H9 (cell line): Measurements from ENCODE around the gene DAZAP1. TPM values are rescaled to one million over a fixed set of nuclear protein-coding genes. Genes with fewer than 3 reads are reported as not detected.

Source experiments
- DNase-seq: peaks from one replicate; pipeline ENCODE4 v3.0.0-alpha.2; 2017
- H2AFZ ChIP-seq: one replicate; pipeline ENCODE4 v1.6.1; 2013; ENCODE audit warnings: mild to moderate bottlenecking, low read length, control low read depth, moderate library complexity
- H2AK5ac ChIP-seq: 2 replicates; pipeline ENCODE4 v1.6.1; 2013; ENCODE audit warnings: low read length, control low read depth, mixed read lengths; ENCODE audit not compliant: insufficient read length
- H2BK120ac ChIP-seq: one replicate; pipeline ENCODE4 v1.6.1; 2013; ENCODE audit warnings: low read depth, mild to moderate bottlenecking, low read length, control low read depth, inconsistent platforms; ENCODE audit not compliant: poor library complexity, severe bottlenecking
- H2BK12ac ChIP-seq: 2 replicates; pipeline ENCODE4 v1.6.1; 2013; ENCODE audit warnings: low read length, control low read depth, mixed read lengths, low read depth; ENCODE audit not compliant: insufficient read length
- H2BK15ac ChIP-seq: 2 replicates; pipeline ENCODE4 v1.6.1; 2013; ENCODE audit warnings: low read depth, low read length, control low read depth
- H2BK20ac ChIP-seq: one replicate; pipeline ENCODE4 v1.6.1; 2013; ENCODE audit warnings: low read depth, mild to moderate bottlenecking, low read length, control low read depth, inconsistent platforms; ENCODE audit not compliant: poor library complexity, severe bottlenecking
- H2BK5ac ChIP-seq: 2 replicates; pipeline ENCODE4 v1.6.1; 2013; ENCODE audit warnings: low read length, control low read depth, mixed read lengths; ENCODE audit not compliant: insufficient read length
- H3K14ac ChIP-seq: 2 replicates; pipeline ENCODE4 v1.6.1; 2013; ENCODE audit warnings: low read length, control low read depth; ENCODE audit not compliant: insufficient read depth
- H3K18ac ChIP-seq: 2 replicates; pipeline ENCODE4 v1.6.1; 2013; ENCODE audit warnings: low read depth, mild to moderate bottlenecking, mixed read lengths, low read length, control low read depth; ENCODE audit not compliant: insufficient read length
- H3K23ac ChIP-seq: 2 replicates; pipeline ENCODE4 v1.6.1; 2013; ENCODE audit warnings: low read length, control low read depth, mixed read lengths, low read depth; ENCODE audit not compliant: insufficient read length
- H3K23me2 ChIP-seq: 2 replicates; pipeline ENCODE4 v1.6.1; 2013; ENCODE audit warnings: low read depth, mild to moderate bottlenecking, mixed read lengths, low read length, control low read depth; ENCODE audit not compliant: insufficient read length, poor library complexity, severe bottlenecking
- H3K27ac ChIP-seq: 2 replicates; pipeline ENCODE4 v1.5.1; 2013; ENCODE audit warnings: low read length, control low read depth, mixed read lengths, low read depth; ENCODE audit not compliant: insufficient read length
- H3K27me3 ChIP-seq: 2 replicates; pipeline ENCODE4 v1.6.1; 2013; ENCODE audit warnings: low read length, control low read depth, inconsistent platforms; ENCODE audit not compliant: insufficient read depth
- H3K4ac ChIP-seq: 2 replicates; pipeline ENCODE4 v1.6.1; 2013; ENCODE audit warnings: low read depth, mild to moderate bottlenecking, control low read depth, inconsistent platforms, low read length, moderate library complexity
- H3K4me1 ChIP-seq: 2 replicates; pipeline ENCODE4 v1.6.1; 2013; ENCODE audit warnings: low read length, control low read depth, inconsistent platforms; ENCODE audit not compliant: insufficient read depth
- H3K4me2 ChIP-seq: 2 replicates; pipeline ENCODE4 v1.6.1; 2013; ENCODE audit warnings: low read length, control low read depth, mixed read lengths; ENCODE audit not compliant: insufficient read length, insufficient read depth
- H3K56ac ChIP-seq: 2 replicates; pipeline ENCODE4 v1.6.1; 2013; ENCODE audit warnings: low read depth, mild to moderate bottlenecking, mixed read lengths, low read length, control low read depth; ENCODE audit not compliant: insufficient read length
- H3K79me1 ChIP-seq: 2 replicates; pipeline ENCODE4 v1.6.1; 2013; ENCODE audit warnings: low read depth, mild to moderate bottlenecking, moderate library complexity, low read length, control low read depth, inconsistent platforms; ENCODE audit not compliant: insufficient read depth, poor library complexity, severe bottlenecking
- H3K79me2 ChIP-seq: 2 replicates; pipeline ENCODE4 v1.6.1; 2013; ENCODE audit warnings: low read length, control low read depth, inconsistent platforms; ENCODE audit not compliant: insufficient read depth
- H3K9ac ChIP-seq: 2 replicates; pipeline ENCODE4 v1.6.1; 2013; ENCODE audit warnings: low read length, control low read depth, mixed read lengths; ENCODE audit not compliant: insufficient read length; ENCODE audit errors: extremely low read depth
- H3K9me3 ChIP-seq: one replicate; pipeline ENCODE4 v1.6.1; 2013; ENCODE audit warnings: low read depth, low read length, inconsistent platforms; ENCODE audit not compliant: control insufficient read depth
- H3T11ph ChIP-seq: one replicate; pipeline ENCODE4 v1.6.1; 2013; ENCODE audit warnings: mild to moderate bottlenecking, low read length, control low read depth, inconsistent platforms
- H4K20me1 ChIP-seq: one replicate; pipeline ENCODE4 v1.6.1; 2013; ENCODE audit not compliant: control insufficient read depth, insufficient read length, insufficient read depth
- H4K5ac ChIP-seq: 2 replicates; pipeline ENCODE4 v1.6.1; 2013; ENCODE audit warnings: low read depth, mild to moderate bottlenecking, mixed read lengths, low read length, control low read depth; ENCODE audit not compliant: insufficient read length
- H4K8ac ChIP-seq: replicated peaks from 2 replicates; pipeline ENCODE4 v1.6.1; 2013; ENCODE audit warnings: low read length, control low read depth, mixed read lengths, low read depth; ENCODE audit not compliant: insufficient read length
- H4K91ac ChIP-seq: 2 replicates; pipeline ENCODE4 v1.6.1; 2013; ENCODE audit warnings: low read depth, mild to moderate bottlenecking, moderate library complexity, mixed read lengths, low read length, control low read depth; ENCODE audit not compliant: insufficient read length
- H3K27ac Mint-ChIP-seq, 3 experiments: 2 replicates in 2 of 3; 3 replicates in 1 of 3; pipeline ENCODE4 v1.8.0; 2020 to 2021; ENCODE audit warnings: mixed read lengths in 3 of 3, mild to moderate bottlenecking in 1 of 3, moderate library complexity in 1 of 3
- H3K27me3 Mint-ChIP-seq: 2 replicates; pipeline ENCODE4 v1.8.0; 2021; ENCODE audit warnings: low read depth, mild to moderate bottlenecking, moderate library complexity, mixed read lengths
- H3K36me3 Mint-ChIP-seq, 3 experiments: 2 replicates in 2 of 3; 3 replicates in 1 of 3; pipeline ENCODE4 v1.8.0; 2020 to 2021; ENCODE audit warnings: low read depth in 3 of 3, mixed read lengths in 3 of 3; ENCODE audit not compliant: insufficient read depth in 1 of 3
- H3K4me1 Mint-ChIP-seq, 2 experiments: 2 replicates each; pipeline ENCODE4 v1.8.0; 2020; ENCODE audit warnings: mixed read lengths in 2 of 2
- H3K4me3 Mint-ChIP-seq, 2 experiments: 2 replicates in 1 of 2; 3 replicates in 1 of 2; pipeline ENCODE4 v1.8.0; 2020 to 2021; ENCODE audit warnings: mild to moderate bottlenecking in 2 of 2, mixed read lengths in 2 of 2, moderate library complexity in 1 of 2
- H3K9me3 Mint-ChIP-seq, 2 experiments: 2 replicates in 1 of 2; 3 replicates in 1 of 2; pipeline ENCODE4 v1.8.0; 2020; ENCODE audit warnings: mild to moderate bottlenecking in 2 of 2, mixed read lengths in 2 of 2, moderate library complexity in 1 of 2
- CTCF ChIP-seq: fragments of 200-600 bp; sonication (generic); conservative IDR thresholded peaks from 3 replicates; pipeline ENCODE4 v1.8.0; 2021; ENCODE audit warnings: antibody characterized with exemption, mild to moderate bottlenecking
- WGBS: extraction: QIAGEN DNeasy Blood & Tissue Kit; methylation state at CpG from one replicate; pipeline ENCODE4 v1.1.7; 2013; ENCODE audit warnings: missing lambda C conversion rate, low lambda C conversion rate, mixed read lengths; ENCODE audit not compliant: insufficient read length; ENCODE audit errors: extremely low coverage; 5-methylcytosine and 5-hydroxymethylcytosine counted together
- total RNA-seq: library from RNA; stranded (reverse); gene quantifications from 2 replicates; pipeline ENCODE4 v1.2.1, GENCODE V29; 2021

The DAZAP1 gene
- total RNA-seq, 1 experiment from 2014 or later: 265 TPM

GRCh38 chr19:1457892-1458291 lies 50.5 kb downstream of the DAZAP1 start:
- H3K4me3 Mint-ChIP-seq: no peak overlapping the region
- H2BK20ac ChIP-seq: no peak overlapping the region
- H2BK120ac ChIP-seq: no peak overlapping the region
- H3K56ac ChIP-seq: no peak overlapping the region
- no peak for TF ChIP-seq CTCF
- no peak overlapping the region for H3K27ac ChIP-seq
- no peak overlapping the region for H3K4me2 ChIP-seq
- no peak overlapping the region for H3K9ac ChIP-seq
- H3K27ac Mint-ChIP-seq: no peak overlapping the region
- H3K23ac ChIP-seq: no peak overlapping the region
- H3K9me3 ChIP-seq: no peaks in the 10 kb centered on the region
- H3K4me1 Mint-ChIP-seq: peaks cover 7 to 12% of the 10 kb centered on the region in 2 experiments
- H2BK15ac ChIP-seq: no peak overlapping the region
- H3T11ph ChIP-seq: no peak overlapping the region
- no peak for DNase-seq
- H3K36me3 Mint-ChIP-seq: peaks cover 0 to 13% (median 5%) of the 10 kb centered on the region in 3 experiments; a peak in 2 of 7 replicates
- H2BK12ac ChIP-seq: no peak overlapping the region
- no peaks in the 10 kb centered on the region for H3K4me1 ChIP-seq
- no peak overlapping the region for H4K8ac ChIP-seq
- H3K14ac ChIP-seq: no peak overlapping the region
- H4K5ac ChIP-seq: no peak overlapping the region
- no peak overlapping the region for H2AK5ac ChIP-seq
- no peaks in the 10 kb centered on the region for H3K79me1 ChIP-seq
- no CpG with 5 or more reads among the region's 16 CpGs for WGBS
- H4K20me1 ChIP-seq: no peaks in the 10 kb centered on the region
- peaks cover 5% of the 10 kb centered on the region for H3K23me2 ChIP-seq
- no peak overlapping the region for H2AFZ ChIP-seq
- H3K27me3 Mint-ChIP-seq: peaks cover 67% of the 10 kb centered on the region
- H2BK5ac ChIP-seq: no peak overlapping the region
- no peak overlapping the region for H3K18ac ChIP-seq
- H3K9me3 Mint-ChIP-seq: no peaks in the 10 kb centered on the region
- H4K91ac ChIP-seq: no peak overlapping the region
- no peak overlapping the region for H3K4ac ChIP-seq
- H3K79me2 ChIP-seq: no peaks in the 10 kb centered on the region
- H3K27me3 ChIP-seq: no peaks in the 10 kb centered on the region; the same call in 1 of the 2 replicates
